Measurements from ENCODE around the gene MRPL17.

GRCh38 chr11:6681505-6681904, 1.6 kb downstream of the MRPL17 start:
- TF ChIP-seq CTCF (CRISPR knock-in tag; IDR thresholded peaks at IDR 0.05) (no peak), HOXA3 (CRISPR knock-in tag; IDR thresholded peaks at IDR 0.05) (no peak), CHD2 (IDR thresholded peaks at IDR 0.05; ENCODE audit: low read depth, low read length) (no peak), ZFP36 (IDR thresholded peaks at IDR 0.05; ENCODE audit: borderline replicate concordance, low read depth, low read length, partially characterized antibody) (no peak), PAX8 (CRISPR knock-in tag; IDR thresholded peaks at IDR 0.05; ENCODE audit: borderline replicate concordance) (no peak), DNMT3B (CRISPR knock-in tag; conservative IDR thresholded peaks at IDR 0.05) (no peak), EZH2 (conservative IDR thresholded peaks at IDR 0.05; ENCODE audit: low read depth, low read length) (no peak), GPBP1L1 (CRISPR knock-in tag; IDR thresholded peaks at IDR 0.05) (no peak), TGIF2 (CRISPR knock-in tag; IDR thresholded peaks at IDR 0.05) (no peak), DDIT3 (CRISPR knock-in tag; IDR thresholded peaks at IDR 0.05) (no peak), GATAD1 (CRISPR knock-in tag; IDR thresholded peaks at IDR 0.05) (no peak), POLR2A (IDR thresholded peaks at IDR 0.05; ENCODE audit: insufficient read depth in 1 of 2, low read depth in 2 of 2, low read length in 2 of 2) (no peak; a peak in 1 of 4 replicates), ZNF510 (CRISPR knock-in tag; IDR thresholded peaks at IDR 0.05; ENCODE audit: low read depth) (no peak)

All from HepG2 (cell line).